PFSK-1 (cell line): ENCODE data around the gene DCTN2.

Source experiments
- FOXP2 ChIP-seq: optimal IDR thresholded peaks from 2 replicates; pipeline ENCODE3; 2011; ENCODE audit warnings: borderline replicate concordance, control low read depth, inconsistent platforms; ENCODE audit not compliant: insufficient read depth; ENCODE audit errors: extremely low read length, extremely low read depth
- POLR2AphosphoS5 ChIP-seq: IDR thresholded peaks from 2 replicates; pipeline ENCODE4 v1.6.1; 2012; ENCODE audit warnings: low read depth, mild to moderate bottlenecking, control low read depth, low read length, moderate library complexity
- SIN3A ChIP-seq: IDR thresholded peaks from 2 replicates; pipeline ENCODE4 v1.6.1; 2012; ENCODE audit warnings: mild to moderate bottlenecking, low read length, moderate library complexity, borderline replicate concordance; ENCODE audit not compliant: insufficient read depth
- TAF1 ChIP-seq: IDR thresholded peaks from 2 replicates; pipeline ENCODE4 v1.6.1; 2012; ENCODE audit warnings: low read length, control low read depth, borderline replicate concordance; ENCODE audit not compliant: insufficient read depth
- TF ChIP-seq, protein P1 (sequence below), 2 experiments: IDR thresholded peaks; 2 replicates each; pipeline versions ENCODE4 v1.6.1 to v1.8.0; 2011 to 2012; ENCODE audit warnings: low read depth in 2 of 2, low read length in 2 of 2, control low read depth in 1 of 2, inconsistent platforms in 1 of 2, mild to moderate bottlenecking in 1 of 2, moderate library complexity in 1 of 2; ENCODE audit not compliant: insufficient read depth in 1 of 2

The DCTN2 gene

GRCh38 chr12:57575771-57576612 lies 29.0 kb upstream of the DCTN2 start:
- no peak for TF ChIP-seq TAF1
- TF ChIP-seq, protein P1, sequence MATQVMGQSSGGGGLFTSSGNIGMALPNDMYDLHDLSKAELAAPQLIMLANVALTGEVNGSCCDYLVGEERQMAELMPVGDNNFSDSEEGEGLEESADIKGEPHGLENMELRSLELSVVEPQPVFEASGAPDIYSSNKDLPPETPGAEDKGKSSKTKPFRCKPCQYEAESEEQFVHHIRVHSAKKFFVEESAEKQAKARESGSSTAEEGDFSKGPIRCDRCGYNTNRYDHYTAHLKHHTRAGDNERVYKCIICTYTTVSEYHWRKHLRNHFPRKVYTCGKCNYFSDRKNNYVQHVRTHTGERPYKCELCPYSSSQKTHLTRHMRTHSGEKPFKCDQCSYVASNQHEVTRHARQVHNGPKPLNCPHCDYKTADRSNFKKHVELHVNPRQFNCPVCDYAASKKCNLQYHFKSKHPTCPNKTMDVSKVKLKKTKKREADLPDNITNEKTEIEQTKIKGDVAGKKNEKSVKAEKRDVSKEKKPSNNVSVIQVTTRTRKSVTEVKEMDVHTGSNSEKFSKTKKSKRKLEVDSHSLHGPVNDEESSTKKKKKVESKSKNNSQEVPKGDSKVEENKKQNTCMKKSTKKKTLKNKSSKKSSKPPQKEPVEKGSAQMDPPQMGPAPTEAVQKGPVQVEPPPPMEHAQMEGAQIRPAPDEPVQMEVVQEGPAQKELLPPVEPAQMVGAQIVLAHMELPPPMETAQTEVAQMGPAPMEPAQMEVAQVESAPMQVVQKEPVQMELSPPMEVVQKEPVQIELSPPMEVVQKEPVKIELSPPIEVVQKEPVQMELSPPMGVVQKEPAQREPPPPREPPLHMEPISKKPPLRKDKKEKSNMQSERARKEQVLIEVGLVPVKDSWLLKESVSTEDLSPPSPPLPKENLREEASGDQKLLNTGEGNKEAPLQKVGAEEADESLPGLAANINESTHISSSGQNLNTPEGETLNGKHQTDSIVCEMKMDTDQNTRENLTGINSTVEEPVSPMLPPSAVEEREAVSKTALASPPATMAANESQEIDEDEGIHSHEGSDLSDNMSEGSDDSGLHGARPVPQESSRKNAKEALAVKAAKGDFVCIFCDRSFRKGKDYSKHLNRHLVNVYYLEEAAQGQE (IDR thresholded peaks at IDR 0.05; ENCODE audit: insufficient read depth in 1 of 2, low read depth in 2 of 2, low read length in 2 of 2), result no peak
- no peak for TF ChIP-seq POLR2AphosphoS5
- no peak for TF ChIP-seq SIN3A
- TF ChIP-seq FOXP2, result no peak

GRCh38 chr12:57574795-57575194 lies 27.8 kb upstream of the DCTN2 start:
- no peak for TF ChIP-seq SIN3A
- no peak for TF ChIP-seq TAF1
- TF ChIP-seq POLR2AphosphoS5, result no peak
- no peak for TF ChIP-seq FOXP2
- TF ChIP-seq, protein P1 (IDR thresholded peaks at IDR 0.05; ENCODE audit: insufficient read depth in 1 of 2, low read depth in 2 of 2, low read length in 2 of 2), result no peak

GRCh38 chr12:57571926-57572762 lies 25.2 kb upstream of the DCTN2 start:
- TF ChIP-seq SIN3A (no peak), POLR2AphosphoS5 (no peak), FOXP2 (no peak), TAF1 (no peak)
- TF ChIP-seq, protein P1 (IDR thresholded peaks at IDR 0.05; ENCODE audit: insufficient read depth in 1 of 2, low read depth in 2 of 2, low read length in 2 of 2), result no peak

GRCh38 chr12:57569858-57570257 lies 22.9 kb upstream of the DCTN2 start:
- no peak for TF ChIP-seq TAF1
- TF ChIP-seq, protein P1 (IDR thresholded peaks at IDR 0.05; ENCODE audit: insufficient read depth in 1 of 2, low read depth in 2 of 2, low read length in 2 of 2), result no peak
- TF ChIP-seq FOXP2, result no peak
- no peak for TF ChIP-seq SIN3A
- TF ChIP-seq POLR2AphosphoS5, result no peak
